AG04449 (cell line): ENCODE measurements around the gene TCF23.

ENCODE experiments used
- CTCF ChIA-PET: fragments of 350-600 bp; formaldehyde crosslinking; extraction: SDS; loops from one replicate; lab custom pipeline; 2021; ENCODE audit warnings: antibody characterized with exemption; lab: Yijun Ruan, JAX
- POLR2A ChIA-PET: fragments of 400-600, 350-600 bp; formaldehyde crosslinking; extraction: SDS; loops from one replicate; lab custom pipeline; 2020; ENCODE audit warnings: antibody characterized with exemption, inconsistent platforms; lab: Yijun Ruan, JAX
- DNase-seq: peaks from one replicate; pipeline ENCODE4 v3.0.0-alpha.2; 2010; ENCODE audit warnings: low read depth, low spot score
- H3K4me3 ChIP-seq: 2 replicates; pipeline ENCODE4 v1.5.1; 2011; ENCODE audit warnings: low read depth, mild to moderate bottlenecking, control low read depth, low read length
- TF ChIP-seq, protein P1 (sequence below): IDR thresholded peaks from one replicate; pipeline ENCODE4 v1.5.1; 2011; ENCODE audit warnings: mild to moderate bottlenecking, moderate library complexity, low read length, control low read depth, inconsistent platforms; ENCODE audit not compliant: insufficient read depth; ENCODE audit errors: missing control alignments

Gene TCF23

DNA sequence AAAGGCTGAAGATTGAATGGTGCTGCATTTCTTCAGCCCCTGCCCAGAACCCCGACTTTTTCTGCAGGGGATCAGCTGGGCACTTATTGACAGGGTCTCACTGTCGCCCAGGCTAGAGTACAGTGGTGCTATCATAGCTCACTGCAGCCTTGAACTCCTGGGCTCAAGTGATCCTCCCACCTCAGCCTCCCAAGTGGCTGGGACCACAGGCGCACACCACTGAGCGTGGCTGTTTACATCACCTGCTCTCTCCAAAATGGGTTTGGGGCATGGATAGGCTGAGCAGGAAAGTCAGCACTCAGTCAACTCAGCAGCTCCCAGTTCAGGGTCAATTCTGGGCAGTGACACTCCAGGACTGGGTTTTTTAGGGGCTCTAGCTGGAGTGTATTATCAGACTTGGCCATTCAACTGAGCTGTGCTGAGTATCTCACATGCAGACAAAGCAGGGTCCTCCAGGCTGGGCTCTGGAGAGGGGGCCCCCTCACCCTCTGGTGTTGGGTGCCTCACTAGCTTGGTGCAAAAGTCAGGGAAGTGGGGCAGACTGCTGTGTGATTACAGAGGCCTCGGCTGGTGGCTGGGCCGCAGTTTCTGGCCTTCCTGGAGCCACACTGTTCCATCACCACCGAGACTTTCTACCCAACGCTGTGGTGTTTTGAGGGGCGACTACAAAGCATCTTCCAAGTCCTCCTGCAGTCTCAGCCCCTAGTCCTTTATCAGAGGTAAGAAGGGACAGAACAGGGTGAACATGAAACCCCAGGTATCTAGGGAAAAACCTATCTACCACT lies 20.7 kb upstream of the TCF23 start:
- no peak overlapping the region for H3K4me3 ChIP-seq
- DNase-seq: no peak
- TF ChIP-seq, protein P1, sequence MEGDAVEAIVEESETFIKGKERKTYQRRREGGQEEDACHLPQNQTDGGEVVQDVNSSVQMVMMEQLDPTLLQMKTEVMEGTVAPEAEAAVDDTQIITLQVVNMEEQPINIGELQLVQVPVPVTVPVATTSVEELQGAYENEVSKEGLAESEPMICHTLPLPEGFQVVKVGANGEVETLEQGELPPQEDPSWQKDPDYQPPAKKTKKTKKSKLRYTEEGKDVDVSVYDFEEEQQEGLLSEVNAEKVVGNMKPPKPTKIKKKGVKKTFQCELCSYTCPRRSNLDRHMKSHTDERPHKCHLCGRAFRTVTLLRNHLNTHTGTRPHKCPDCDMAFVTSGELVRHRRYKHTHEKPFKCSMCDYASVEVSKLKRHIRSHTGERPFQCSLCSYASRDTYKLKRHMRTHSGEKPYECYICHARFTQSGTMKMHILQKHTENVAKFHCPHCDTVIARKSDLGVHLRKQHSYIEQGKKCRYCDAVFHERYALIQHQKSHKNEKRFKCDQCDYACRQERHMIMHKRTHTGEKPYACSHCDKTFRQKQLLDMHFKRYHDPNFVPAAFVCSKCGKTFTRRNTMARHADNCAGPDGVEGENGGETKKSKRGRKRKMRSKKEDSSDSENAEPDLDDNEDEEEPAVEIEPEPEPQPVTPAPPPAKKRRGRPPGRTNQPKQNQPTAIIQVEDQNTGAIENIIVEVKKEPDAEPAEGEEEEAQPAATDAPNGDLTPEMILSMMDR: no peak
- ChIA-PET POLR2A (no interaction called here), CTCF (interaction anchor here (1.4 kb wide), 1 partner anchor 42 kb away, joined by 3 read pairs; no protein-coding TSS in a partner anchor)

DNA sequence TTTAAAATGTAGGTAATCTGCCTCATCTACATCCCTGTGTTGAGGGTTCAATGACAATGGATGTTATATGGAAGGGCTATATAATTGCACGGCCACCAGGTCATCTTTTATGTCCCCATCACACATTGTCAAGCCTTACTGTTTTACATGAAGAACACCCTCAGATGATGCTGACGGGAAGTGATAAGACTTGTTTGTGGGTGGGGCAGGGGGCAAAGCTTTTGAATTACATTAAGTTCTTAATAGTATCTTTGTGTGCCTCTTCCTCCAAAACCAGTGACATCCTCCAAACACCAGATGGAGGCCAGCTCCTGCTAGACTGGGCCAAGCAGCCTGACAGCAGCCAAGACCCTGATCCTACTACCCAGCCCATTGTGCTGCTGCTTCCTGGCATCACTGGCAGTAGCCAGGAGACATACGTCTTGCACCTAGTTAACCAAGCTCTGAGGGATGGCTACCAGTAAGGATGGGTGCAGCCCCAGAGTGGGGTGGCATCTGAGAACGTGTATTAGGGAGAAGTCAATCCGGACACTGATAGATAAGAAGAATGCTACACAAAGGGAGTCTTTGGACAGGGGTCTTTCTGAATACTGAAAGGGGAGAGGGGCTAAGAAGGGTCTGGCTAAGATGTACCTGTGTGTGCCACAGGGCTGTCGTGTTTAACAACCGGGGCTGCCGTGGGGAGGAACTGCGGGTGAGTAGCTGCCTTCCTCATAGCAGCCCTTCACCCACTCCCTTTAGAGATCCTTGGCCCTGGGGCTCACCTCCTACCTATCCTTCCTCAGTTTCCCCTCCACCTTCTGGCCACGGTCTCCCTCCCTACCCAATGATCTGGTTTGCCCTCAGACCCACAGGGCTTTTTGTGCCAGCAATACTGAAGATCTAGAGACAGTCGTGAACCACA lies 19.9 kb upstream of the TCF23 start:
- ChIA-PET CTCF (interaction anchor here (1.4 kb wide), 1 partner anchor 41 kb away, joined by 3 read pairs; no protein-coding TSS in a partner anchor), POLR2A (no interaction called here)
- DNase-seq: no peak
- H3K4me3 ChIP-seq: no peak overlapping the region
- TF ChIP-seq, protein P1: no peak

DNA sequence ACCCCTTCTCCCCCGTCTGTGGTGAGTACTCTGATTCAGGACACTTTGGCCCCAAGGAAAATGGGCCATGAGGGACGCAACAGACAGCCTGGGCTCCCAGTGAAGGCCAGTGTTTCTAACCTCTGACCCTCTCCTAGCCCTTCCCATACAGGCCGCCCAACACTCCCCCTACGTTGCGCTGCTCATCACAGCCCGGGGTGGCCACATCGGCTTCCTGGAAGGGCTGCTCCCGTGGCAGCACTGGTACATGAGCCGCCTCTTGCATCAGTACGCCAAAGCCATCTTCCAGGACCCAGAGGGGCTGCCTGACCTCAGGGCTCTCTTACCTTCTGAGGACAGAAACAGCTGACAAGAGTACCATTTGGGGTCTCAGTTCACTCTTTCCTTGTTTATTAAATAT lies 18.4 kb upstream of the TCF23 start:
- ChIA-PET CTCF (no interaction called here), POLR2A (no interaction called here)
- DNase-seq: no peak
- TF ChIP-seq, protein P1: no peak
- H3K4me3 ChIP-seq: no peak overlapping the region

DNA sequence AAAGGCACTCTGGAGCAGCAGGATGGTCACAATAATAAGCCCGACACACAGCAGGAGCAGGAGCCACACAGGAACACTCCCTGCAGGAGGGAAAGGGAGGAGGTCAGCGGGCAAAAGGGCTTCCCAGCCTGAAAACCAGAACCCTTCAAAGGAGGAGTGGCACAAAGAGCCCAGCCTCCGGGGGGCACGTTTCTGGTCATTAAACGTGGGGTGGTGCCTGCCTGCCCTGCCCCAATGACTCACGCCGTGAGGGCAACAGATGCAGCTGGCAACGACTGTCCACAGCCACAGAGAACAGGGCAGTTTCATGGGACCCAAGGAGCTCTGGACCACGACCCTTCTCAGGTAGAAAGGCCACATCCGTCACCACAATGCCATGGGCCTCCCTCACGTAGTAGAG lies 17.4 kb upstream of the TCF23 start:
- no peak overlapping the region for H3K4me3 ChIP-seq
- TF ChIP-seq, protein P1: no peak
- ChIA-PET CTCF (interaction anchor here (1.1 to 4.2 kb wide), 6 partner anchors 9 to 61 kb away, joined by 3 to 51 read pairs (median 10); partner anchors contain the start of gene CGREF1), POLR2A (no interaction called here)
- no peak for DNase-seq

DNA sequence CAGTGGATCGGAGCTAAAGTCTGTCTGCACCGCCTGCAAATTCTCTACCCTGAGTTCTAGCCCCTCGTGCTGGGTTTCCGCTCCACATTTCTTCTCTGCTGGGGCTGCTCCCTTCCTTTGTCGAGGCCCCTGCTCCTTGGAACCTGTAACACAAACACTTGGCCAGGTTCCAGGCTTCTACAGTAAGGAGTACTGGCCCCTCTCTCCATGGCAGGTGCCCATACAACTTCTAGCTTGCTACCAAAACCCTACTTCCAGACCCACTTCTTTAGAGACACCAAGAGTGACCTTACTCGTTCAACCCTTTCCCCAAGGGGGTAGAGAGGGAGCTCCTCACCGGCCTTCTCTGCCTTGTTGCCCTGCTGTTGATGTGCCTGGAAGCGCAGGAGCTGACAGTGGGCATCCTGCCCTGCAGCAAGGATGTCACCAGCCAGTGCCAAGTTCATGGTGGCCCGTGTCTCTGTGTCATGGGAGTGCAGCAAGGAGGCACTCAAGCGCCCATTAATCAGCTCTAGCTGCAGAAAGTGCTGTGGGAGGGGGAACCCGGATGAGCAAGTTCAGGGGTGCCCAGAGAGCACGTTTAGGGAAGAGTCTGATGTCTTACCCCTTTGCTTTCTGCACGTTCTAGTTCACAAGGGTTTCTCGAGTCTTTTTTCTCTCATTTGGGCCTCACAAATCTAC lies 15.5 kb upstream of the TCF23 start:
- TF ChIP-seq, protein P1: no peak
- no peak for DNase-seq
- ChIA-PET CTCF (interaction anchor here (0.6 to 4.2 kb wide), 26 partner anchors 9 to 171 kb away, joined by 3 to 51 read pairs (median 4); partner anchors contain the start of genes ABHD1, CAD and TRIM54), POLR2A (interaction anchor here (1.1 to 2.1 kb wide), 2 partner anchors 10 to 78 kb away, joined by 5 to 8 read pairs; partner anchors contain the start of genes ABHD1, ATRAID and SLC5A6)
- peak overlapping the region; percentile 84 for H3K4me3 ChIP-seq
